IMR-90 (cell line): Measurements from ENCODE around the gene SLC23A1. TPM values are rescaled to one million over a fixed set of nuclear protein-coding genes. Genes with fewer than 3 reads are reported as not detected.

Experiments
- ATAC-seq: fragments of 200-7000 bp; cut with Tn5 transposase; 2 replicates; pipeline ENCODE4 v1.9.1; 2020; ENCODE audit warnings: low read depth, mild to moderate bottlenecking, moderate library complexity
- BruUV-seq: library from RNA; stranded (reverse); fragments of 400-500 nt; replicated peaks from 2 replicates; lab custom pipeline; 2021; lab: Mats Ljungman, UMichigan
- CTCF ChIA-PET: fragments of 300-600 bp; formaldehyde crosslinking; extraction: SDS; loops from one replicate; lab custom pipeline; 2021; ENCODE audit warnings: antibody characterized with exemption; lab: Yijun Ruan, JAX
- POLR2A ChIA-PET: fragments of 300-600 bp; sonication (Branson Sonifier 250); formaldehyde crosslinking; loops from one replicate; lab custom pipeline; 2022; ENCODE audit warnings: antibody characterized with exemption; ENCODE audit not compliant: unreplicated experiment; lab: Charles Lee
- DNase-seq: peaks from one replicate; pipeline ENCODE4 v3.0.0; 2013
- H2AFZ ChIP-seq: replicated peaks from 2 replicates; pipeline ENCODE3; 2013; ENCODE audit warnings: low read length, mild to moderate bottlenecking; ENCODE audit not compliant: poor library complexity
- H2AK5ac ChIP-seq: 2 replicates; pipeline ENCODE4 v1.6.1; 2013; ENCODE audit warnings: low read depth, low read length, inconsistent platforms
- H2AK9ac ChIP-seq: replicated peaks from 2 replicates; pipeline ENCODE3; 2013; ENCODE audit warnings: mild to moderate bottlenecking, low read depth, low read length, moderate library complexity; ENCODE audit not compliant: poor library complexity
- H2BK120ac ChIP-seq: 2 replicates; pipeline ENCODE4 v1.6.1; 2013; ENCODE audit warnings: low read depth, low read length, inconsistent platforms
- H2BK15ac ChIP-seq: 3 replicates; pipeline ENCODE4 v1.6.1; 2013; ENCODE audit warnings: low read depth, low read length, inconsistent platforms
- H2BK20ac ChIP-seq: 2 replicates; pipeline ENCODE4 v1.6.1; 2013; ENCODE audit warnings: low read depth, mild to moderate bottlenecking, inconsistent platforms, low read length, moderate library complexity
- H2BK5ac ChIP-seq: 2 replicates; pipeline ENCODE4 v1.6.1; 2013; ENCODE audit warnings: mild to moderate bottlenecking, low read depth, low read length, inconsistent platforms; ENCODE audit not compliant: poor library complexity, severe bottlenecking
- H3K14ac ChIP-seq: replicated peaks from 2 replicates; pipeline ENCODE4 v1.6.1; 2013; ENCODE audit warnings: low read depth, low read length, inconsistent platforms
- H3K18ac ChIP-seq: 2 replicates; pipeline ENCODE4 v1.6.1; 2013; ENCODE audit warnings: low read depth, low read length, control low read depth
- H3K23ac ChIP-seq: 2 replicates; pipeline ENCODE4 v1.6.1; 2013; ENCODE audit warnings: low read depth, low read length, inconsistent platforms
- H3K27ac ChIP-seq: 2 replicates; pipeline ENCODE4 v1.5.1; 2013; ENCODE audit warnings: mild to moderate bottlenecking, control low read depth, low read length; ENCODE audit not compliant: insufficient read depth
- H3K27me3 ChIP-seq: 2 replicates; pipeline ENCODE4 v1.6.1; 2013; ENCODE audit warnings: low read length; ENCODE audit not compliant: control insufficient read depth, insufficient read depth
- H3K36me3 ChIP-seq: 2 replicates; pipeline ENCODE4 v1.6.1; 2013; ENCODE audit warnings: low read length, mixed read lengths; ENCODE audit not compliant: control insufficient read depth, insufficient read depth
- H3K4ac ChIP-seq: 2 replicates; pipeline ENCODE4 v1.6.1; 2013; ENCODE audit warnings: low read depth, low read length, inconsistent platforms
- H3K4me1 ChIP-seq: 2 replicates; pipeline ENCODE4 v1.6.1; 2013; ENCODE audit warnings: low read length, mixed read lengths; ENCODE audit not compliant: control insufficient read depth, insufficient read depth
- H3K4me2 ChIP-seq: 2 replicates; pipeline ENCODE4 v1.6.1; 2013; ENCODE audit warnings: low read depth, mild to moderate bottlenecking, control low read depth, low read length, moderate library complexity
- H3K4me3 ChIP-seq: 2 replicates; pipeline ENCODE4 v1.5.1; 2013; ENCODE audit warnings: low read depth, mild to moderate bottlenecking, control low read depth, low read length, moderate library complexity; ENCODE audit not compliant: insufficient read depth
- H3K56ac ChIP-seq: 2 replicates; pipeline ENCODE4 v1.6.1; 2013; ENCODE audit warnings: low read length, inconsistent platforms; ENCODE audit not compliant: insufficient read depth; ENCODE audit errors: extremely low read depth
- H3K79me1 ChIP-seq, 2 experiments: 2 replicates each; pipeline ENCODE4 v1.6.1; 2013; ENCODE audit warnings: low read length in 2 of 2, inconsistent platforms in 1 of 2, low read depth in 1 of 2
- H3K9ac ChIP-seq: 2 replicates; pipeline ENCODE4 v1.6.1; 2013; ENCODE audit warnings: low read depth, low read length, control low read depth
- H3K9me1 ChIP-seq: 2 replicates; pipeline ENCODE4 v1.6.1; 2013; ENCODE audit warnings: low read length, inconsistent platforms; ENCODE audit not compliant: insufficient read depth
- H3K9me3 ChIP-seq: 2 replicates; pipeline ENCODE4 v1.6.1; 2013; ENCODE audit warnings: low read length; ENCODE audit not compliant: control insufficient read depth, insufficient read depth
- H4K20me1 ChIP-seq: 2 replicates; pipeline ENCODE4 v1.6.1; 2013; ENCODE audit warnings: low read length, inconsistent platforms; ENCODE audit not compliant: insufficient read depth
- H4K5ac ChIP-seq: 2 replicates; pipeline ENCODE4 v1.6.1; 2013; ENCODE audit warnings: mild to moderate bottlenecking, low read depth, low read length, control low read depth
- H4K8ac ChIP-seq, 2 experiments: 2 replicates each; pipeline ENCODE4 v1.6.1; 2013; ENCODE audit warnings: low read depth in 2 of 2, low read length in 2 of 2, control low read depth in 1 of 2, inconsistent platforms in 1 of 2
- H4K91ac ChIP-seq: 2 replicates; pipeline ENCODE4 v1.6.1; 2013; ENCODE audit warnings: low read depth, low read length, inconsistent platforms; ENCODE audit not compliant: insufficient read depth
- BHLHE40 ChIP-seq: fragments of 150-350 bp; IDR thresholded peaks from 2 replicates; pipeline ENCODE4 v1.6.1; 2016; ENCODE audit warnings: mild to moderate bottlenecking, low read depth, low read length
- CEBPB ChIP-seq: IDR thresholded peaks from 2 replicates; pipeline ENCODE4 v1.6.1; 2012; ENCODE audit warnings: low read depth, low read length, improper control_type of control experiment
- CHD1 ChIP-seq: IDR thresholded peaks from 2 replicates; pipeline ENCODE4 v1.6.1; 2012; ENCODE audit warnings: low read depth, low read length, improper control_type of control experiment
- FOS ChIP-seq: fragments of 150-350 bp; IDR thresholded peaks from 2 replicates; pipeline ENCODE4 v1.6.1; 2016; ENCODE audit warnings: low read depth, low read length
- MAFK ChIP-seq: IDR thresholded peaks from 2 replicates; pipeline ENCODE4 v1.6.1; 2012; ENCODE audit warnings: low read depth, low read length, improper control_type of control experiment
- MAZ ChIP-seq: IDR thresholded peaks from 2 replicates; pipeline ENCODE4 v1.6.1; 2012; ENCODE audit warnings: low read depth, mild to moderate bottlenecking, low read length, improper control_type of control experiment, moderate library complexity, borderline replicate concordance
- MXI1 ChIP-seq: IDR thresholded peaks from 2 replicates; pipeline ENCODE4 v1.6.1; 2012; ENCODE audit warnings: low read depth, mild to moderate bottlenecking, low read length, moderate library complexity, borderline replicate concordance
- NFE2L2 ChIP-seq: fragments of 150-350 bp; IDR thresholded peaks from 2 replicates; pipeline ENCODE4 v1.6.1; 2016; ENCODE audit warnings: low read depth, mild to moderate bottlenecking, low read length
- POLR2A ChIP-seq: IDR thresholded peaks from 2 replicates; pipeline ENCODE4 v1.6.1; 2012; ENCODE audit warnings: mild to moderate bottlenecking, low read depth, low read length
- RAD21 ChIP-seq: IDR thresholded peaks from 2 replicates; pipeline ENCODE4 v1.6.1; 2012; ENCODE audit warnings: low read length, improper control_type of control experiment
- RCOR1 ChIP-seq: IDR thresholded peaks from 2 replicates; pipeline ENCODE4 v1.6.1; 2012; ENCODE audit warnings: mild to moderate bottlenecking, low read length, improper control_type of control experiment; ENCODE audit not compliant: insufficient replicate concordance
- SMC3 ChIP-seq: fragments of 150-350 bp; IDR thresholded peaks from 2 replicates; pipeline ENCODE4 v1.6.1; 2016; ENCODE audit warnings: low read depth, mild to moderate bottlenecking, antibody characterized with exemption, low read length, moderate library complexity
- WGBS, 2 experiments: methylation state at CpG; one replicate each; pipeline versions ENCODE4 v1.1.5 to v1.1.7; 2013; ENCODE audit warnings: missing lambda C conversion rate in 2 of 2; ENCODE audit not compliant: insufficient read length in 1 of 2; ENCODE audit errors: extremely low coverage in 2 of 2; 5-methylcytosine and 5-hydroxymethylcytosine counted together
- dilution Hi-C: fragments of 300-500 bp; cut with HindIII; formaldehyde crosslinking; loops from one replicate; pipeline ENCODE4 v1.14.3; 2018; ENCODE audit warnings: low sequenced_read_pairs; ENCODE audit not compliant: unreplicated experiment
- in situ Hi-C: fragments of 300-500 bp; cut with MboI; formaldehyde crosslinking; loops from 3 replicates; pipeline ENCODE4 v1.14.3; 2019; ENCODE audit warnings: low sequenced_read_pairs, inconsistent platforms, mixed read lengths
- intact Hi-C: fragments of 100-400 bp; cut with micrococcal nuclease; formaldehyde crosslinking; loops from 2 replicates; pipeline ENCODE4 v1.10.0; 2022
- polyA plus RNA-seq, 3 experiments: library from polyadenylated mRNA; depleted of rRNA; stranded (reverse); fragments of >200 nt; gene quantifications; 2 replicates each; pipeline ENCODE4 v1.2.3, GENCODE V29; 2012; ENCODE audit warnings: low replicate concordance in 1 of 3
- total RNA-seq: library from RNA; depleted of rRNA; stranded (reverse); fragments of >200 nt; gene quantifications from 2 replicates; pipeline ENCODE4 v1.2.3, GENCODE V29; 2012
- TF ChIP-seq, protein P1 (sequence below): fragments of 150-350 bp; IDR thresholded peaks from 2 replicates; pipeline ENCODE4 v1.6.1; 2016; ENCODE audit warnings: low read depth, mild to moderate bottlenecking, low read length, moderate library complexity, borderline replicate concordance
- TF ChIP-seq, protein P2 (sequence below): conservative IDR thresholded peaks from 2 replicates; pipeline ENCODE4 v1.5.1; 2012; ENCODE audit warnings: mild to moderate bottlenecking, low read depth, low read length, improper control_type of control experiment
- TF ChIP-seq, protein P3 (sequence below): fragments of 150-350 bp; IDR thresholded peaks from 2 replicates; pipeline ENCODE4 v1.6.1; 2017; ENCODE audit warnings: mild to moderate bottlenecking, antibody characterized with exemption, low read length, low read depth

The SLC23A1 gene
- total and polyA plus RNA-seq, 2 of the 4 experiments (the other 2 are of a cell fraction): not detected

DNA sequence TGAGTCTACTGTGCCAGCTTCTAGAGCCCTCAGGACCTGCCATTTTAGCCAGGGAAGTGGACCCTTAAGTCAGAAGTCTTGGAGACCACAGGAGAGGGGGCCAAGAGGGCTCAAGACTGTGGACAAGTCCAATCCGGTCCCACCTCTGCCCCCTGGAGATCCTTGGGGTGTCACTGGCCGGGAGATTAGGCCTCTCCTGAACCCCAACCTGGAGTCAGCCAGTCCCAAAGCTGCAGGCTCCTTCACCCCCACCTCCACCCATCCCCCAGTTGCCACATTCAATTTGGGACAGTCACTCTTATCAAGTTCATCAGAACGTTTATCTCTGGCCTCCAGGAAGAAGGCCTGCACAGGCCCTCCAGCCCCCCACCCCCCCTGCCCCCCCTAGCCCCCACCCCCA lies 290 bp downstream of the SLC23A1 start:
- Histone ChIP-seq H3K9ac (no peak overlapping the region), H3K18ac (no peak overlapping the region), H3K4me2 (no peak overlapping the region), H4K8ac (no peak overlapping the region), H3K9me1 (no peaks in the 10 kb centered on the region), H2AFZ (no peak overlapping the region), H2AK9ac (no peak overlapping the region), H2BK5ac (no peak overlapping the region), H2BK20ac (no peak overlapping the region), H2AK5ac (no peak overlapping the region), H3K27me3 (no peaks in the 10 kb centered on the region), H3K36me3 (peaks cover 2% of the 10 kb centered on the region; the same call in 1 of the 2 replicates), H3K27ac (no peak overlapping the region), H3K4me3 (no peak overlapping the region), H4K5ac (no peak overlapping the region), H2BK15ac (no peak overlapping the region), H3K23ac (no peak overlapping the region), H4K91ac (no peak overlapping the region), H3K14ac (no peak overlapping the region), H3K56ac (no peak overlapping the region), H3K9me3 (no peaks in the 10 kb centered on the region), H3K4ac (no peak overlapping the region), H2BK120ac (no peak overlapping the region), H4K20me1 (no peaks in the 10 kb centered on the region), H3K4me1 (peaks cover 3% of the 10 kb centered on the region; the same call in 1 of the 2 replicates), H3K79me1 (no peaks in the 10 kb centered on the region)
- ChIA-PET POLR2A (no interaction called here), CTCF (no interaction called here)
- no peak for DNase-seq
- TF ChIP-seq, protein P1, sequence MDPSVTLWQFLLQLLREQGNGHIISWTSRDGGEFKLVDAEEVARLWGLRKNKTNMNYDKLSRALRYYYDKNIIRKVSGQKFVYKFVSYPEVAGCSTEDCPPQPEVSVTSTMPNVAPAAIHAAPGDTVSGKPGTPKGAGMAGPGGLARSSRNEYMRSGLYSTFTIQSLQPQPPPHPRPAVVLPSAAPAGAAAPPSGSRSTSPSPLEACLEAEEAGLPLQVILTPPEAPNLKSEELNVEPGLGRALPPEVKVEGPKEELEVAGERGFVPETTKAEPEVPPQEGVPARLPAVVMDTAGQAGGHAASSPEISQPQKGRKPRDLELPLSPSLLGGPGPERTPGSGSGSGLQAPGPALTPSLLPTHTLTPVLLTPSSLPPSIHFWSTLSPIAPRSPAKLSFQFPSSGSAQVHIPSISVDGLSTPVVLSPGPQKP: no peak
- TF ChIP-seq MAFK (no peak), POLR2A (no peak), CEBPB (no peak), MAZ (no peak), RCOR1 (no peak), BHLHE40 (no peak), MXI1 (no peak), FOS (no peak), RAD21 (no peak), SMC3 (no peak), NFE2L2 (no peak), CHD1 (no peak)
- TF ChIP-seq, protein P2, sequence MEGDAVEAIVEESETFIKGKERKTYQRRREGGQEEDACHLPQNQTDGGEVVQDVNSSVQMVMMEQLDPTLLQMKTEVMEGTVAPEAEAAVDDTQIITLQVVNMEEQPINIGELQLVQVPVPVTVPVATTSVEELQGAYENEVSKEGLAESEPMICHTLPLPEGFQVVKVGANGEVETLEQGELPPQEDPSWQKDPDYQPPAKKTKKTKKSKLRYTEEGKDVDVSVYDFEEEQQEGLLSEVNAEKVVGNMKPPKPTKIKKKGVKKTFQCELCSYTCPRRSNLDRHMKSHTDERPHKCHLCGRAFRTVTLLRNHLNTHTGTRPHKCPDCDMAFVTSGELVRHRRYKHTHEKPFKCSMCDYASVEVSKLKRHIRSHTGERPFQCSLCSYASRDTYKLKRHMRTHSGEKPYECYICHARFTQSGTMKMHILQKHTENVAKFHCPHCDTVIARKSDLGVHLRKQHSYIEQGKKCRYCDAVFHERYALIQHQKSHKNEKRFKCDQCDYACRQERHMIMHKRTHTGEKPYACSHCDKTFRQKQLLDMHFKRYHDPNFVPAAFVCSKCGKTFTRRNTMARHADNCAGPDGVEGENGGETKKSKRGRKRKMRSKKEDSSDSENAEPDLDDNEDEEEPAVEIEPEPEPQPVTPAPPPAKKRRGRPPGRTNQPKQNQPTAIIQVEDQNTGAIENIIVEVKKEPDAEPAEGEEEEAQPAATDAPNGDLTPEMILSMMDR: no peak
- TF ChIP-seq, protein P3, sequence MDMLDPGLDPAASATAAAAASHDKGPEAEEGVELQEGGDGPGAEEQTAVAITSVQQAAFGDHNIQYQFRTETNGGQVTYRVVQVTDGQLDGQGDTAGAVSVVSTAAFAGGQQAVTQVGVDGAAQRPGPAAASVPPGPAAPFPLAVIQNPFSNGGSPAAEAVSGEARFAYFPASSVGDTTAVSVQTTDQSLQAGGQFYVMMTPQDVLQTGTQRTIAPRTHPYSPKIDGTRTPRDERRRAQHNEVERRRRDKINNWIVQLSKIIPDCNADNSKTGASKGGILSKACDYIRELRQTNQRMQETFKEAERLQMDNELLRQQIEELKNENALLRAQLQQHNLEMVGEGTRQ: no peak
- dilution Hi-C loops (no loop called here), in situ Hi-C loops (no loop called here), intact Hi-C loops (no loop called here)
- BruUV-seq: no TSS peak
- WGBS, 2 experiments: no CpG with 5 or more reads among the region's 3 CpGs
- no peak for ATAC-seq
